ENCODE results near the gene TRIB2. TPM values are rescaled to one million over a fixed set of nuclear protein-coding genes. Genes with fewer than 3 reads are reported as not detected.

TRIB2 gene
- total and polyA plus RNA-seq, 2 of the 4 experiments (the other 2 are of a cell fraction) = 12.0 to 12.7 TPM

DNA sequence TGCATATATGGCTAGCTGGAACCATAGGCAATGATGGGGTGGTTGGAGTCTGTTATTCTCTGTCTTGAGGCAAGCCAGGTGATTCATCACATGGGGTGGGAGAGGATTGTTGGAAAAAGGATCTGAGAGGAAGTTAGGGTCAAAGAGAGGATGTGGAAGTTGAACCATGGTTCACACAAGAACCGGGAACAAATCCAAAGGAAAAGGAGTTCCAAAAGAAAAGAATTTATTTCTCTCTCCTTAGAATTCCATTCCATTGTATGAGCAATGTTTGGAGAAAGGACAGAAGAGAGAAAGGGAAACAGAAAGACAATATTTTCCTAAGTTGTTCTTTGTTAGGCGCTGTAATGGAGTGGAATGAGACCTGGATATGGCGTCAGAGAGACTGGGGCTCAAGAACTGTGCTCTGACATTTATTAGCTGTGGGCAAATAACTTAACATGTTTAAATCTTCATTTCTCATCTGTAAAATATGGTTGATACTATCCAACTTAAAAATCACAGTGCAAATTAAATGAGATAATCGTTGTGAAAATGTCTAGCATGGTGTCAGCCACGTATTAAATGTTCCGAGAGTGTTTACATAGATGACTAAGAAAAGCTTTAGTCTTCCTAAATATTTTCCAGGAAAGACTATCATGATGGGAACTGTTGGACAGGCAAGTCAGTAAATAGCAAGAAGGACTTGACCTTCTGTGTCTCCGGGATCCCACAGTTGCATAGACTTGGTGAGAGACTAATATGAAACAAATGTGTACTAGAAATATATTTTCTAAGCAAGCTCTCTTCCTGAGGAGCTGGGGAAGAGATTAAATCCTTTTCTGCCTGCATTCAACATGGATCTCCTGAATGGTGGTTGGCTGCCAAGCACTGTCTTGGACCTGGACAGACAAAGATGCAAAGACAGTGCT lies 71.4 kb downstream of the TRIB2 start:
- intact Hi-C loops (cut with micrococcal nuclease) (no loop called here), dilution Hi-C loops (cut with HindIII; ENCODE audit: low sequenced_read_pairs, unreplicated experiment) (no loop called here), in situ Hi-C loops (cut with MboI; ENCODE audit: low sequenced_read_pairs) (no loop called here)
- ATAC-seq (ENCODE audit: low read depth) (peak; percentile 82), DNase-seq (peak; percentile 89)
- Histone ChIP-seq H2BK5ac (ENCODE audit: low read depth, low read length, poor library complexity, severe bottlenecking) (peak overlapping the region; percentile 66), H3K27me3 (ENCODE audit: control insufficient read depth, insufficient read depth, low read length) (no peaks in the 10 kb centered on the region), H3K9me1 (ENCODE audit: insufficient read depth, low read length) (0 out of 2 replicates have a peak, but pooled peaks cover 3% of the 10 kb centered on the region), H4K8ac (ENCODE audit: low read depth in 2 of 2, low read length in 2 of 2) (peak overlapping the region; percentile 2 to 24; a peak in 1 of 4 replicates), H3K18ac (ENCODE audit: low read depth, low read length) (peak overlapping the region; percentile 33; the same call in 1 of the 2 replicates), H3K27ac (ENCODE audit: insufficient read depth, low read length) (peak overlapping the region; percentile 20; the same call in 1 of the 2 replicates), H3K9ac (ENCODE audit: low read depth, low read length) (no peak overlapping the region), H3K4me1 (ENCODE audit: control insufficient read depth, insufficient read depth, low read length) (peaks cover 4% of the 10 kb centered on the region; the same call in 1 of the 2 replicates), H3K4ac (ENCODE audit: low read depth, low read length) (peak overlapping the region; percentile 65), H2AK9ac (replicated peaks; ENCODE audit: low read depth, low read length, poor library complexity) (no peak overlapping the region), H3K4me3 (ENCODE audit: insufficient read depth, low read depth, low read length) (no peak overlapping the region), H4K20me1 (ENCODE audit: insufficient read depth, low read length) (no peaks in the 10 kb centered on the region), H3K23ac (ENCODE audit: low read depth, low read length) (no peak overlapping the region), H2AFZ (replicated peaks; ENCODE audit: low read length, poor library complexity) (no peak overlapping the region), H2AK5ac (ENCODE audit: low read depth, low read length) (peak overlapping the region; percentile 13), H2BK15ac (ENCODE audit: low read depth, low read length) (peak overlapping the region; percentile 46; the same call in 1 of the 3 replicates), H3K9me3 (ENCODE audit: control insufficient read depth, insufficient read depth, low read length) (no peaks in the 10 kb centered on the region), H3K4me2 (ENCODE audit: low read depth, low read length) (peak overlapping the region; percentile 53), H3K14ac (replicated peaks; ENCODE audit: low read depth, low read length) (no peak overlapping the region; the same call in 1 of the 2 replicates), H3K56ac (ENCODE audit: extremely low read depth, insufficient read depth, low read length) (no peak overlapping the region), H3K79me1 (ENCODE audit: low read depth in 1 of 2, low read length in 2 of 2) (no peaks in the 10 kb centered on the region), H4K5ac (ENCODE audit: low read depth, low read length) (no peak overlapping the region), H4K91ac (ENCODE audit: insufficient read depth, low read depth, low read length) (no peak overlapping the region), H3K36me3 (ENCODE audit: control insufficient read depth, insufficient read depth, low read length) (no peaks in the 10 kb centered on the region), H2BK120ac (ENCODE audit: low read depth, low read length) (peak overlapping the region; percentile 78; the same call in 1 of the 2 replicates), H2BK20ac (ENCODE audit: low read depth, low read length) (peak overlapping the region; percentile 48; the same call in 1 of the 2 replicates)
- ChIA-PET CTCF (interaction anchor here (1.1 to 1.3 kb wide), 2 partner anchors 12 to 15 kb away, joined by 3 read pairs; no protein-coding TSS in a partner anchor), POLR2A (ENCODE audit: unreplicated experiment) (no interaction called here)
- TF ChIP-seq FOS (IDR thresholded peaks at IDR 0.05; ENCODE audit: low read depth, low read length) = no peak
- TF ChIP-seq, protein P1, sequence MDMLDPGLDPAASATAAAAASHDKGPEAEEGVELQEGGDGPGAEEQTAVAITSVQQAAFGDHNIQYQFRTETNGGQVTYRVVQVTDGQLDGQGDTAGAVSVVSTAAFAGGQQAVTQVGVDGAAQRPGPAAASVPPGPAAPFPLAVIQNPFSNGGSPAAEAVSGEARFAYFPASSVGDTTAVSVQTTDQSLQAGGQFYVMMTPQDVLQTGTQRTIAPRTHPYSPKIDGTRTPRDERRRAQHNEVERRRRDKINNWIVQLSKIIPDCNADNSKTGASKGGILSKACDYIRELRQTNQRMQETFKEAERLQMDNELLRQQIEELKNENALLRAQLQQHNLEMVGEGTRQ (IDR thresholded peaks at IDR 0.05; ENCODE audit: low read depth, low read length) = 0 out of 2 replicates have a peak, but pooled peaks have one; percentile 14
- no peak for TF ChIP-seq BHLHE40 (IDR thresholded peaks at IDR 0.05; ENCODE audit: low read depth, low read length)
- no peak for TF ChIP-seq RFX5 (IDR thresholded peaks at IDR 0.05; ENCODE audit: low read depth, low read length)
- TF ChIP-seq SMC3 (IDR thresholded peaks at IDR 0.05; ENCODE audit: low read depth, low read length) = no peak
- TF ChIP-seq MAZ (IDR thresholded peaks at IDR 0.05; ENCODE audit: borderline replicate concordance, low read depth, low read length) = no peak
- no peak for TF ChIP-seq NFE2L2 (IDR thresholded peaks at IDR 0.05; ENCODE audit: low read depth, low read length)
- BruUV-seq (replicated peaks) = no TSS peak
- WGBS, 2 experiments (ENCODE audit: extremely low coverage in 2 of 2, insufficient read length in 1 of 2) = 40% methylated on average over 1 of the region's 7 CpGs; no CpG with 5 or more reads in 1 of the 2 experiments
